Activated T-cell treated with anti-CD3 and anti-CD28 coated beads for 1 hour (primary cell): ENCODE measurements around the gene SRSF2.
"Not testable (repeated sequence)": the region's sequence is repeated elsewhere in the genome, so short reads cannot be mapped to it uniquely, and the experiment has no call there.

Experiments used
- DNase-seq: peaks from one replicate; pipeline ENCODE4 v3.0.0-alpha.2; 2020; ENCODE audit warnings: low read depth

SRSF2 gene

GRCh38 chr17:76720941-76721340 is 16.2 kb downstream of the SRSF2 start:
- DNase-seq: no peak

GRCh38 chr17:76720211-76720610 is 16.9 kb downstream of the SRSF2 start:
- no peak for DNase-seq

GRCh38 chr17:76718516-76718915 is 18.6 kb downstream of the SRSF2 start:
- no peak for DNase-seq

- DNase-seq: no peak
Observed at GRCh38 chr17:76716839-76717215, 20.3 kb downstream of the SRSF2 start.

- peak; percentile 25 for DNase-seq
Observed at GRCh38 chr17:76716146-76716838, 20.8 kb downstream of the SRSF2 start.

GRCh38 chr17:76715496-76715830 is 21.7 kb downstream of the SRSF2 start:
- no peak for DNase-seq

- DNase-seq: peak; percentile 85
Observed at GRCh38 chr17:76714822-76715495, 22.2 kb downstream of the SRSF2 start.

GRCh38 chr17:76714336-76714735 is 22.8 kb downstream of the SRSF2 start:
- DNase-seq: no peak

- DNase-seq: no peak
Observed at GRCh38 chr17:76713765-76714164, 23.4 kb downstream of the SRSF2 start.

GRCh38 chr17:76712321-76712720 is 24.8 kb downstream of the SRSF2 start:
- DNase-seq: not testable (repeated sequence)

GRCh38 chr17:76710863-76711611 is 26.1 kb downstream of the SRSF2 start, which contains the start of gene MXRA7:
Gene MXRA7, minus strand, starts transcription at chr17:76710965. Its CDS starts 19 bp downstream, at chr17:76710946.
- peak; percentile 52 for DNase-seq

GRCh38 chr17:76709951-76710862 is 26.9 kb downstream of the SRSF2 start:
- not testable (repeated sequence) for DNase-seq

- DNase-seq: no peak
Observed at GRCh38 chr17:76709077-76709950, 27.8 kb downstream of the SRSF2 start.

- no peak for DNase-seq
Observed at GRCh38 chr17:76707985-76708807, 28.9 kb downstream of the SRSF2 start.

GRCh38 chr17:76706817-76707216 is 30.3 kb downstream of the SRSF2 start:
- no peak for DNase-seq

GRCh38 chr17:76704805-76705204 is 32.3 kb downstream of the SRSF2 start:
- DNase-seq: no peak

GRCh38 chr17:76702941-76703637 is 34.0 kb downstream of the SRSF2 start:
- DNase-seq: no peak

- no peak for DNase-seq
Observed at GRCh38 chr17:76702076-76702475, 35.1 kb downstream of the SRSF2 start.

- DNase-seq: no peak
Observed at GRCh38 chr17:76701471-76701967, 35.6 kb downstream of the SRSF2 start.
